Medulla oblongata (tissue), 1 donor: ENCODE data around the gene RPLP2.

Experiments
- DNase-seq: peaks from one replicate; pipeline ENCODE4 v3.0.0-alpha.2; 2015; ENCODE audit errors: extremely low spot score

RPLP2 gene

GRCh38 chr11:803770-804598 lies 5.8 kb upstream of the RPLP2 start:
- DNase-seq = no peak

GRCh38 chr11:804599-804964 lies 5.2 kb upstream of the RPLP2 start:
- DNase-seq = no peak

- DNase-seq = no peak
These were observed 1.1 kb upstream of the RPLP2 start for GRCh38 chr11:808427-809286.

GRCh38 chr11:810040-810567 lies 337 bp downstream of the RPLP2 start:
- DNase-seq = no peak

GRCh38 chr11:811446-812245 lies 1.9 kb downstream of the RPLP2 start:
- no peak for DNase-seq

GRCh38 chr11:812390-812789 lies 2.6 kb downstream of the RPLP2 start:
- no peak for DNase-seq

GRCh38 chr11:813072-813455 lies 3.3 kb downstream of the RPLP2 start:
- no peak for DNase-seq

DNA sequence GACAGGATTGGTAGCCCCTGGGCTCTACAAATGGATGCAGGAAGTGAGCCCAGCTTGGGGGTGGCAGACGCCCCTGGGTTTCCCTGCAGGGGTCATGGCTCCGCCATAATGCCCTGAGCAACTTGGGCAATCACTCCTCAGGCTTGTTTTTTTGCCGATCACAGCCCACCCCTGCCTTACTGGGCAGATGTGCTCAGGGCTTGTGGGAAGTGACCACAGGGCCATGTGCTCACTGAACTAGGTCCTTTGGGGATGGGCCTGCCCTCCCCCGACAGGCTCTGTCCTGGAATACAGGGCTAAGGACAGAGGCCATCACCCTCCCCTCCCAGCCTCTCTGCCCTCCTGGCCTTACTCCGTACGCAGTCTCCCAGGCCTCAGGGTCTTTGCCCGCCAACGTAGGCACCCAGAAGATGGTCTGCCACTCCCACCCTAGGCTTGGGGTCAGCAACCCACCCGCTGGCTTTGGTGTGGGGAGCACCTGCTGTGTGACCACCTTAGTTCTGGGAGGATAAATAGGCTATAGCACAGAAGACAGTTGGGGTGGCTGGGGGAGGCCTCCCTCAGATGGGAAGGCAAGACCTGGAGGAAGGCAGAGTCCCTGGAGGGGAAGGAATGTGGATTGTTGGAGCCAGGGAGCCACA lies 3.8 kb downstream of the RPLP2 start:
- no peak for DNase-seq

GRCh38 chr11:815675-816432 lies 6.1 kb downstream of the RPLP2 start:
- no peak for DNase-seq

- no peak for DNase-seq
These were observed 6.6 kb downstream of the RPLP2 start for GRCh38 chr11:816433-816779.

DNA sequence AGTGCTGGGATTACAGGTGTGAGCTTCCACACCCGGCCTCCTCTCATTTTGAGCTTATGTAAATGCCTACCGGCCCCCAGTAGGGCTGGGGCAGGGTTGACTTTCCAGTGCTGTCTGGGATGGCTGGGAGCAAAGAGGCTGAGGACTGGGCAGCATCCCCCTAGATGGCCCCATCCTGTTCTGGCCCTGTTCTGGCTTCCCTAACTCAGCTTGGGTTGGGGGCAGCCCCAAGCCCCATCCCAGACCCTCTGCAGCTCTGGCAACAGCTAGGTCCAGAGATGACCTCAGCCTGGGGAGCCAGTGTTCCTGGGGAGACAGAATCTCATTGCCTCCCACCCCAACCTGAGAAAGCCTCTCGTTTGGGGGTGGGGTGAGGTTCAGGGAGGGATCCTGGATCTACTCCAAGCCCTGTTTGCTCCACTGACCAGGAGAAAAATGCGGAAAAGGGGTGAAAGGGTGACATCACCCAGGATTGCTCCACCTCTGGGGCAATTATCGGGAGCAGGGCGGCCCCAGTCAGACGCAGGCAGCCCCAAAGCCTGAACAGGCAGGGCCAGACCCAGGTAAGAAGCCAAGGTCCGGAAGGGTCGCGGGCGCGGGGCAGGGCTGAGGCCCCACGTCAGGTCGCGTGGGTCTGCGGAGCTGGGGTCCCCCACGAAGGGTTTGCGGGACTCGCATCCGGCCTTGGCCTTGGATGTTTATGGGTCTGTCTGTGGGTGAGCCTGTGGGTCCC lies 8.8 kb downstream of the RPLP2 start, which contains the start of gene PNPLA2:
PNPLA2 (plus strand) TSS at position 519 of the 733 bp plus-strand sequence. CDS start 805 bp downstream, outside the sequence.
- no peak for DNase-seq

DNA sequence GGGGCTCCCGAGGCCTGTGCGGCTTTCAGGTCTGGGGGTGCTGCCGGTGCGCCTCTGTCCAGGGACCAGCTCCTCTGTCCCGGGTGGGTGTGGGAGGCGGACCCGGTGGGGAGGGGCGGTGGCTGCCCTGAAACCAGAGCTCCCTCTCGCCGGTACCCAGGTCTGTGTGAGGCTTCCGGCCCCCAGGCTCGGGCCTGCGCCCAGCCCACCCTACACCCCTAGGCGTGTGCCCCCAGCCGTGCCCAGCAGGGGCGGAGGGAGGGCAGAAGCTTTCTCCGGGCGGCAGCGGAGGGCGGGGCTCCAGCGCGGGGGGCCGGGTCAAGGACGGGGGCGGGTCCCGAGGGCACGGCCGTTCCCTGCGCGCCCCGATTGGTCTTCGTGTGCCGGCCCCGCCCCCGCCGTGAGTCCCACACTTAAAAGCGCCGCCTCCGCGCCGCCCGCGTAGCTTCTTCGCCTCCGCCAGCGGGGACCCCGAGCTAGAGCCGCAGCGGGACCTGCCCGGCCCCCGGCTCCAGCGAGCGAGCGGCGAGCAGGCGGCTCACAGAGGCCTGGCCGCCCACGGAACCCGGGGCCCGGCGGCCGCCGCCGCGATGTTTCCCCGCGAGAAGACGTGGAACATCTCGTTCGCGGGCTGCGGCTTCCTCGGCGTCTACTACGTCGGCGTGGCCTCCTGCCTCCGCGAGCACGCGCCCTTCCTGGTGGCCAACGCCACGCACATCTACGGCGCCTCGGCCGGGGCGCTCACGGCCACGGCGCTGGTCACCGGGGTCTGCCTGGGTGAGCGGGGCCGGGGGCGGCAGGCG lies 9.6 kb downstream of the RPLP2 start:
- DNase-seq = peak; percentile 95

- DNase-seq = peak; percentile 77
These were observed 10.3 kb downstream of the RPLP2 start for GRCh38 chr11:819943-820649.

- peak; percentile 75 for DNase-seq
These were observed 11.1 kb downstream of the RPLP2 start for GRCh38 chr11:820655-821511.

- peak; percentile 57 for DNase-seq
These were observed 12.0 kb downstream of the RPLP2 start for GRCh38 chr11:821512-822371.
